ENCODE measurements around the gene PRKCE.
"Not testable (repeated sequence)": the region's sequence is repeated elsewhere in the genome, so short reads cannot be mapped to it uniquely, and the experiment has no call there.

Gene PRKCE

GRCh38 chr2:45909677-45910191 is 258.3 kb downstream of the PRKCE start:
- no peak for DNase-seq (ENCODE audit: low spot score)

DNA sequence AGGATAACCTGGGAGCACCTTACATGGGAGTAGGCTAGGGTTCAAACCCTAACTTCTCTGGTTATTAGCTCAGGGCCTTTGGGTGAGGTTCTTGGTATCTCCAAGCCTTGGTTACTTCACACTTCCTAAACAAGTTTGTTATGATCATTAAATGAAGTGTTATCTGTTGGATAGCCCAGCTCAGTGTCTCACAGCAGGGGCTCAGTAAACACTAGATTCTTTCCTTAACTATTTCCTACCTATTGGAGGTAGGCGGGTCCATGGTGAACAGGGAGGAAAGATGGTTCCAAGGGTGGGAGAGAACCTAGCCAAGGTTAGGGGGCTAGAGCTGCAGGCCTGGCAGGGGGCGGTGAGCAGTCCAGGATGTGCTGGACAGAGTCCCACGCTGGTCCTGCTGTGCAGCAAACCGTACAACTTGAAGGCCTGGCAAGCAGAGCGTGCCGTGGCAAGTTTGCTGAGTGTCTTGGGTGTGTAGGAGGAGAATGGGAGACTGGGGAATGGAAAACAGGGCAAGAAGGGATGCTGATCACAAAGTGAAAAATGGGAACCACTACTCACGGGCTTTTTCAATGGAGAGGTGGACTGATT is 259.1 kb downstream of the PRKCE start:
- DNase-seq (ENCODE audit: low spot score): no peak

- DNase-seq (ENCODE audit: low spot score): no peak
Observed at GRCh38 chr2:45911538-45911937, 260.1 kb downstream of the PRKCE start.

- no peak for DNase-seq (ENCODE audit: low spot score)
Observed at GRCh38 chr2:45912109-45912508, 260.6 kb downstream of the PRKCE start.

GRCh38 chr2:45913539-45913938 is 262.1 kb downstream of the PRKCE start:
- DNase-seq (ENCODE audit: low spot score): no peak

- DNase-seq (ENCODE audit: low spot score): no peak
Observed at GRCh38 chr2:45915523-45915922, 264.0 kb downstream of the PRKCE start.

DNA sequence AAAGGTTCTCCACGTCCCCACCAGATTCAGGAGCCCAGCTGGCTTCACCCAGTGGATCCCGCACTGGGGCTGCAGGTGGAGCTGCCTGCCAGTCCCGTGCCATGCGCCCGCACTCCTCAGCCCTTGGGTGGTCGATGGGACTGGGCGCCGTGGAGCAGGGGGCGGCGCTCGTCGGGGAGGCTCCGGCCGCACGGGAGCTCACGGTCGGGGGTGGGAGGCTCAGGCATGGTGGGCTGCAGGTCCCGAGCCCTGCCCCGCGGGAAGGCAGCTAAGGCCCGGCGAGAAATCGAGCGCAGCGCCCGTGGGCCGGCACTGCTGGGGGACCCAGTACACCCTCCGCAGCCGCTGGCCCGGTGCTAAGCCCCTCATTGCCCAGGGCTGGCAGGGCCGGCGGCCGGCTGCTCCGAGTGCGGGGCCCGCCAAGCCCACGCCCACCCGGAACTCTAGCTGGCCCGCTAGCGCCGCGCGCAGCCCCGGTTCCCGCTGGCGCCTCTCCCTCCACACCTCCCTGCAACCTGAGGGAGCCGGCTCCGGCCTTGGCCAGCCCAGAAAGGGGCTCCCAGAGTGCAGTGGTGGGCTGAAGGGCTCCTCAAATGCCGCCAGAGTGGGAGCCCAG is 266.2 kb downstream of the PRKCE start:
- DNase-seq (ENCODE audit: low spot score): not testable (repeated sequence)

DNA sequence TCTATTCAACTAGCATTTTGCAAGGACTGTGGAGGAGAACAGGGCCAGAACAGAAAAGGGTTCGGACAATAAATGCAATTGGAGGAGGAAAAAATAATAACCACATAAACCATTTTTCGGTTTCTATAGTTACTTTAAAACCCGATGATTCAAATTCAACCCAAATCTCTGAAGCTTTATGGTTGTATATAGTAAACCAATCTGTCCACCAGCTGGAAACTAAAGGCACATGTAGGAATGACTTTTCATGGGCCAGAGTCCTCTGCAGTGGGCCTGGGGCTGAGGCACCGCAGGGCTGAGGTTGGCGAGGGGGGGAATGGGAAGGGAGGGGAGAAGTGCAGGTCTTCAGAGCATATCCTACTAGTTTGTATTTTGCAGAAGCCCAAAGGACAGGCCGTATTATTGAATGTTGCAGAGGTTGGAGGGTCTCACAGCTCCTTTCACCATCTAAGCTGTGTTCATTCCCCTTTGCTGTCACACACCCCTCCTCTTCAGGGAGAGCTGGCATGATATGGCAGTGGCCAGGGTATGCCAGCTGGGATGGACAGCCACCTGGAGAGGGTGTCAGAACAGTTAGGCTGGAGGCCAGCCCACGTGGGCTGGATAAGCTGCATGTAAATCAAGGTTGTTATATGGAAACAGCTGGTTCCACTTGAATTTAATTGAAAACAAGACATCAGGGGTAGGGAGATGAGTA is 267.1 kb downstream of the PRKCE start:
- DNase-seq (ENCODE audit: low spot score): no peak

DNA sequence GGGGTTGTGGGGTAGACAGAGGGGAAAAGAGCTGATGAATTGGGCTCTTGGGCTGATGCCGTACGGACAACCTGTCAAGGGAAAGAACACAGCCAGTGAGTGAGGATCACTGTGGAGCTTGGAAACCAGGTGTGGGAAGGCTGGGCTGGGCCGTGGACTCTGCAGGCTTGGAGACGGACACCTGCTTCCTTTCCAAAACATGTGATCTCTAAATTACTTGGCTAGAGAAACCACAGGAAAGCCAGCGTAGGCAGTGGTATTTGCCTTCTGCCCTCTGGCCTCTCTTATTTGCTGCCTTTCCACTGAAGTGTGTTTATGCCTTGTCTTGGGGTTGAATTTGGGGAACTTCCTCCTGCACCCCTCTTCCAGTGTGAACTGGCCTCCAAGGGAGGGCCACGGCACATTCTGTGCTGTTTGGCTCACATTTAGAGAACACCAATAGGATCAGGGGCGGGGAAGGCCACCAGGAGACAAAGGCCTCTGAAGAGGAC is 267.7 kb downstream of the PRKCE start:
- no peak for DNase-seq (ENCODE audit: low spot score)

- DNase-seq (ENCODE audit: low spot score): no peak
Observed at GRCh38 chr2:45919711-45920111, 268.2 kb downstream of the PRKCE start.

DNA sequence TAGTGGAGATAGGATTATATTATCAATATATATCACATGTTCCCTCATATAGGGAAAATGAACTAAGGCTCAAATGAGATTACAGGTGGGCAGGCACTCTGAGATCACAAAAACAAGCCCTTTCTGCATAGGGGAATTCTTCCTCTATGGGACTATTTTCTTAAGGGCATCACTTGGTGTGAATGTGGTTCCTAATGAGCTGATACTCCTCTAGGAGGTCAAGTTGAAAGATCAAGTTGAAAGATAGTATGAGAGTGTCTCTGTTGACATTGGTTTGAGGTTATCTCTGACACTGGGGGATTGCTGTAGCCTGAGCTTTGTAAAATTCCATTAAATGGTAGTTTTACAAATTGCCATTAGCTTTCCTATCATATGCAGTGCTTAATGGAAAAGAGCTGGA is 270.4 kb downstream of the PRKCE start:
- no peak for DNase-seq (ENCODE audit: low spot score)

DNA sequence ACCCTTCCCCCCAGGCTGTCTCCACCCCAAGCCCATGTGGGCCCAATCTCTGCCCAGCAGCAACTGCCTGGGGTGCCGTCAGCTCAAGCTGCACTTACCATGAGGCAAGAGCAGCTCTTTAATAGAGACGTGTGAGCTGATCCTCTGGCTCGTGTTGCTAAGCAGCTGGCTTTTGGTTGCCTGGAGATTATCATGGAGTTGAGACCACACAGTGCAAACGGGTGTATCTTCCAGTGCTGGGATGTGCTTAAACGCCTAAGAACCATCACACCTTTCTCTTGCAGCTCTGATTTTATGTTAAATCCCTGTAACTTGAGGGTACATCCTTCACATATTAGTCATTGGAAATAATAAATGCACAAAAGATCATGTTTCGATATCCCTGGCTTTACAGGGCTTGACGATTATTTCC is 271.1 kb downstream of the PRKCE start:
- no peak for DNase-seq (ENCODE audit: low spot score)

GRCh38 chr2:45923701-45924100 is 272.2 kb downstream of the PRKCE start:
- DNase-seq (ENCODE audit: low spot score): no peak

DNA sequence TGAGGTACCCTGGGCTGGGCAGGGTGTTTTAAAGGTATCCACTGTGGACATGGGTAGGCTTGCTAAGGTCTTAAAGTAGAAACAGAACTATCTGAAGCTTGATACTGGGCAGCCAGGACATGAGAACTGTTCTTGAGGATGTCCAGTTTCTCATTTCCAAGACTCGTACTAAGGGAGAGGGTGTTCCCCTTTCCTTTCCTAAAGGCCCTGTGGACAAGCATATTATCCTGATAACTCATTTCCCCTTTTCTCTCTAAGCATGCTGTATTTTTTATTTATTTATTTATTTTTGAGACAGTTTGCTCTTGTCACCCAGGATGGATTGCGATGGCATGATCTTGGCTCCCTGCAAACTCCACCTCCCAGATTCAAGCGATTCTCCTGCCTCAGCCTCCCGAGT is 273.6 kb downstream of the PRKCE start:
- no peak for DNase-seq (ENCODE audit: low spot score)

GRCh38 chr2:45925636-45926366 is 274.3 kb downstream of the PRKCE start:
- no peak for DNase-seq (ENCODE audit: low spot score)

GRCh38 chr2:45928946-45929345 is 277.5 kb downstream of the PRKCE start:
- no peak for DNase-seq (ENCODE audit: low spot score)

- no peak for DNase-seq (ENCODE audit: low spot score)
Observed at GRCh38 chr2:45929674-45930395, 278.4 kb downstream of the PRKCE start.

DNA sequence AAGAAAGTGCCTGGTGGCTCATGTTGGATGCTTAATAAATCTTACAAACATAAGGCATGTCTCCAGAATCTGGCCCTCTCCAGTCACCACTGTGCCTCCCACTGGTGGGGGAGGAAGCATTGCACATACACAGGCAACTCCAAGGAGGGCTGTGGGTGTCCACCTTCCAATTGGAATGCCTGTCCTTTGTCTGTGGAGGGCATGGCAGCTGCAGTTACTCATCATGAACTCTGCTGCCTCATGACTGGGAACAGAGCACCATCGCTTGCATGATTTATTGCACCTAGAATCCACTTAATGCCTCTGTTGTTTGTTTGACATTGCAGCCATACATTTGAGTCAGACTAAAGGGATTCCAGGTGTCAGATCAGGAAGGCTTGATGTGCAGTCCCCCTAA is 278.9 kb downstream of the PRKCE start:
- peak; percentile 31 for DNase-seq (ENCODE audit: low spot score)

- DNase-seq (ENCODE audit: low spot score): no peak
Observed at GRCh38 chr2:45932278-45932975, 281.0 kb downstream of the PRKCE start.

GRCh38 chr2:45935791-45936622 is 284.5 kb downstream of the PRKCE start:
- DNase-seq (ENCODE audit: low spot score): peak; percentile 97

All from kidney capillary endothelial cell (primary cell).